Muscle layer of colon (tissue), 2 donors: Measurements from ENCODE around the gene TMEM182.

Source experiments
- H3K27ac ChIP-seq: one replicate; pipeline ENCODE4 v1.7.0; 2013; ENCODE audit warnings: low read depth, mild to moderate bottlenecking, low read length, moderate library complexity
- H3K27me3 ChIP-seq, 2 donors: one replicate each; pipeline ENCODE4 v1.7.0; 2013; ENCODE audit warnings: low read length in 2 of 2, mild to moderate bottlenecking in 2 of 2; ENCODE audit not compliant: insufficient read depth in 2 of 2, control insufficient read depth in 1 of 2
- H3K36me3 ChIP-seq: one replicate; pipeline ENCODE4 v1.7.0; 2013; ENCODE audit warnings: mild to moderate bottlenecking, low read length; ENCODE audit not compliant: insufficient read depth
- H3K4me1 ChIP-seq: one replicate; pipeline ENCODE4 v1.7.0; 2013; ENCODE audit warnings: mild to moderate bottlenecking, low read length; ENCODE audit not compliant: insufficient read depth
- H3K4me3 ChIP-seq, 2 donors: one replicate each; pipeline ENCODE4 v1.7.0; 2013; ENCODE audit warnings: low read length in 2 of 2, low read depth in 1 of 2, mild to moderate bottlenecking in 1 of 2, moderate library complexity in 1 of 2
- H3K9ac ChIP-seq: one replicate; pipeline ENCODE4 v1.7.0; 2013; ENCODE audit warnings: low read length
- H3K9me3 ChIP-seq: one replicate; pipeline ENCODE4 v1.7.0; 2013; ENCODE audit warnings: mild to moderate bottlenecking, low read length
- donor health status: abdominal sarcoma.
- donor health status: Adenocarcinoma of cecum.

The TMEM182 gene

GRCh38 chr2:102843764-102844443 lies 82.1 kb downstream of the TMEM182 start:
- Histone ChIP-seq H3K9ac (no peak overlapping the region), H3K4me1 (peaks cover 10% of the 10 kb centered on the region), H3K9me3 (no peaks in the 10 kb centered on the region)

GRCh38 chr2:102844911-102845310 lies 83.1 kb downstream of the TMEM182 start:
- H3K9me3 ChIP-seq, result no peaks in the 10 kb centered on the region
- H3K27me3 ChIP-seq, result no peaks in the 10 kb centered on the region
- no peak overlapping the region for H3K27ac ChIP-seq
- no peak overlapping the region for H3K4me3 ChIP-seq
- no peak overlapping the region for H3K9ac ChIP-seq
- peaks cover 14% of the 10 kb centered on the region for H3K4me1 ChIP-seq
- no peaks in the 10 kb centered on the region for H3K36me3 ChIP-seq

More at GRCh38 chr2:102843764-102844443, 82.1 kb downstream of the TMEM182 start:
- no peaks in the 10 kb centered on the region for H3K36me3 ChIP-seq
- H3K27ac ChIP-seq, result no peak overlapping the region
- H3K27me3 ChIP-seq, result no peaks in the 10 kb centered on the region
- H3K4me3 ChIP-seq, result no peak overlapping the region

DNA sequence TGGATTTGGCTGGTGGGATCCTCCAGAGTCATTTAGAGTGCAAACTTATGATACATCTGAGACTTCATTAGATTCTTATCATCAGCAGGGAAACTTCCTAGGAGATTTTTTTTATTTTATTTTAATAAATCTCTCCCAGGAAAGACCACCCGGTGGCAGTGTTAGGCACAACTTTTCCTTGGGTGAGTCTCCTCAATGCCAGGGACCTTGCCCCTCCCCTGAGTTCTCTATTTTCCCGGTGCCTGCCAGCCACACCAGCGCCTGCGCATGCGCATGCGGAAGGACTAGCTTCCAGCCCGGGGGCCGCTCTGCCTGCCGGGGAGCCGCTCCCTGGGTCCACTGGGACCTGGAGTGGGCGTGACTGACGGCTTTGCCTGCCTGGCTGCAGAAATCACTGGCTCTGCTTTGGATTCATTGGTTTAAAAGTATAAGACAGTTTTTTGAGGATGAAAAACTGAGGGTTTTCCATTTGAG lies 86.6 kb downstream of the TMEM182 start:
- Histone ChIP-seq H3K36me3 (no peaks in the 10 kb centered on the region), H3K9ac (no peak overlapping the region), H3K4me3 (peak overlapping the region in 1 of 2 donors; percentile 44), H3K4me1 (peaks cover 19% of the 10 kb centered on the region), H3K27ac (no peak overlapping the region), H3K9me3 (no peaks in the 10 kb centered on the region), H3K27me3 (no peaks in the 10 kb centered on the region)

DNA sequence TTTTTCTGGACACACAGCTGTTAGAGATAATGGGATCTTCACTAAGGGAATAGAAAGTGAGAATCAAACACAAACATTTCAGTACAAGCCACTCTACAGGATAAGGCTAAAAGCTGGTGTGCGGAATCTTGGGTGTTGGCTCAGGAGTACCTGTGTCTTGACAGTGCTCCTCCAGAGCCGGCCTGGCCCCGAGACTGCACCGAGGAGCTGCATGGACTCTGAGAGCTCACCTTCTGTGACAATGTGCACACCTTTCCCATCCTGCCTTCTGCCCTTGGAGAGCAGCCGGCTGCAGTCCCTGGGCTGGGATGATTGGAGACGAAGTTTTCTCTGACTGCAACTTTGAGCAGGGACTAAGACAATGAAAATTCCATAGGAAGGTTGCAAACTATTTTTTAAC lies 89.1 kb downstream of the TMEM182 start:
- no peak overlapping the region for H3K9ac ChIP-seq
- H3K36me3 ChIP-seq, result no peaks in the 10 kb centered on the region
- no peak overlapping the region for H3K27ac ChIP-seq
- no peak overlapping the region for H3K4me3 ChIP-seq
- H3K27me3 ChIP-seq, result no peaks in the 10 kb centered on the region
- peaks cover 19% of the 10 kb centered on the region for H3K4me1 ChIP-seq
- no peaks in the 10 kb centered on the region for H3K9me3 ChIP-seq

- Histone ChIP-seq H3K9me3 (no peaks in the 10 kb centered on the region), H3K27me3 (no peaks in the 10 kb centered on the region), H3K36me3 (no peaks in the 10 kb centered on the region), H3K4me1 (peaks cover 19% of the 10 kb centered on the region), H3K4me3 (no peak overlapping the region), H3K9ac (no peak overlapping the region), H3K27ac (no peak overlapping the region)
These were observed 91.0 kb downstream of the TMEM182 start for GRCh38 chr2:102852867-102853266.
